Fibroblast of lung (primary cell): ENCODE measurements around the gene MAK. TPM values are rescaled to one million over a fixed set of nuclear protein-coding genes. Genes with fewer than 3 reads are reported as not detected.

Experiments
- DNase-seq, 2 donors: peaks; one replicate each; pipeline versions ENCODE4 v3.0.0 to v3.0.0-alpha.2; 2010; ENCODE audit warnings: low read depth in 2 of 2
- H2AFZ ChIP-seq: 2 replicates; pipeline ENCODE4 v1.5.1; 2012; ENCODE audit warnings: low read length, control low read depth, inconsistent platforms
- H3K27ac ChIP-seq: 2 replicates; pipeline ENCODE4 v1.5.1; 2011; ENCODE audit warnings: low read length, control low read depth; ENCODE audit not compliant: insufficient read depth
- H3K27me3 ChIP-seq: 2 replicates; pipeline ENCODE4 v1.5.1; 2011; ENCODE audit warnings: mild to moderate bottlenecking, low read length; ENCODE audit not compliant: control insufficient read depth, insufficient read depth
- H3K36me3 ChIP-seq: 2 replicates; pipeline ENCODE4 v1.5.1; 2011; ENCODE audit warnings: low read length; ENCODE audit not compliant: control insufficient read depth, insufficient read depth
- H3K4me1 ChIP-seq: 2 replicates; pipeline ENCODE4 v1.5.1; 2011; ENCODE audit warnings: low read length; ENCODE audit not compliant: control insufficient read depth, insufficient read depth; ENCODE audit errors: extremely low read depth
- H3K4me2 ChIP-seq: 2 replicates; pipeline ENCODE4 v1.5.1; 2011; ENCODE audit warnings: low read length, control low read depth; ENCODE audit not compliant: insufficient read depth; ENCODE audit errors: extremely low read depth
- H3K4me3 ChIP-seq, 4 experiments: fragments of 200-600 bp in 1 of 4; sonication (generic) in 1 of 4; replicated peaks in 1 of 4; 2 replicates each; pipeline ENCODE4 v1.5.1; 2011 to 2016; ENCODE audit warnings: low read length in 4 of 4, low read depth in 3 of 4, mild to moderate bottlenecking in 3 of 4, control low read depth in 2 of 4, inconsistent platforms in 1 of 4, mixed read lengths in 1 of 4; ENCODE audit not compliant: insufficient read depth in 1 of 4; ENCODE audit errors: control extremely low read depth in 1 of 4
- H3K79me2 ChIP-seq: 2 replicates; pipeline ENCODE4 v1.5.1; 2012; ENCODE audit warnings: mild to moderate bottlenecking, low read length, inconsistent platforms; ENCODE audit not compliant: control insufficient read depth, insufficient read depth
- H3K9ac ChIP-seq: 2 replicates; pipeline ENCODE4 v1.5.1; 2011; ENCODE audit warnings: mild to moderate bottlenecking, low read length, control low read depth; ENCODE audit not compliant: insufficient read depth
- H3K9me3 ChIP-seq: 2 replicates; pipeline ENCODE4 v1.5.1; 2012; ENCODE audit warnings: low read depth, low read length; ENCODE audit not compliant: control insufficient read depth, insufficient read depth
- H4K20me1 ChIP-seq: 2 replicates; pipeline ENCODE4 v1.5.1; 2011; ENCODE audit warnings: low read length; ENCODE audit not compliant: control insufficient read depth, insufficient read depth; ENCODE audit errors: extremely low read depth
- CTCF ChIP-seq, 2 donors: IDR thresholded peaks in 1 of 2; conservative IDR thresholded peaks in 1 of 2; 1 replicate in 1 of 2; 2 replicates in 1 of 2; pipeline ENCODE4 v1.5.1; 2011 to 2012; ENCODE audit warnings: low read length in 2 of 2, control low read depth in 1 of 2, inconsistent platforms in 1 of 2, low read depth in 1 of 2, mild to moderate bottlenecking in 1 of 2
- EZH2 ChIP-seq: IDR thresholded peaks from 2 replicates; pipeline ENCODE4 v1.5.1; 2012; ENCODE audit warnings: low read length, control low read depth, mild to moderate bottlenecking; ENCODE audit errors: missing control alignments
- polyA plus RNA-seq, 2 donors: library from polyadenylated mRNA; depleted of rRNA in 1 of 2; stranded (reverse) in 1 of 2; unstranded in 1 of 2; fragments of >200 nt; gene quantifications; 2 replicates each; pipeline ENCODE4 v1.2.1, GENCODE V29; 2011 to 2012; ENCODE audit warnings: missing spikeins in 1 of 2
- total RNA-seq: library from RNA; depleted of rRNA; stranded (reverse); fragments of >200 nt; gene quantifications from 2 replicates; pipeline ENCODE4 v1.2.1, GENCODE V29; 2014

Gene MAK
- total and polyA plus RNA-seq, 2 donors (not counting 1 experiment from before 2014, with no cell fraction given) = 0.01 TPM; not detected in 1

- Histone ChIP-seq H3K4me2 (peak overlapping the region; percentile 51), H3K27me3 (no peaks in the 10 kb centered on the region), H3K27ac (no peak overlapping the region), H3K79me2 (peaks cover 13% of the 10 kb centered on the region), H3K9me3 (no peaks in the 10 kb centered on the region), H2AFZ (peak overlapping the region; percentile 63), H3K4me3 (peak overlapping the region; percentile 33 to 67 (median 44)), H3K36me3 (no peaks in the 10 kb centered on the region), H4K20me1 (no peaks in the 10 kb centered on the region), H3K4me1 (no peaks in the 10 kb centered on the region), H3K9ac (peak overlapping the region; percentile 30)
- DNase-seq = peak; percentile 12 to 26
- TF ChIP-seq EZH2 = no peak
- no peak for TF ChIP-seq CTCF (conservative IDR thresholded peaks at IDR 0.05 in 1 of 2, IDR thresholded peaks at IDR 0.05 in 1 of 2; ENCODE audit: low read depth in 1 of 2, low read length in 2 of 2)
These were observed 117.9 kb downstream of the MAK start for GRCh38 chr6:10720265-10720959.

- H2AFZ ChIP-seq = peak overlapping the region; percentile 63
- H3K9ac ChIP-seq = peak overlapping the region; percentile 30
- H3K36me3 ChIP-seq = no peaks in the 10 kb centered on the region
- no peaks in the 10 kb centered on the region for H4K20me1 ChIP-seq
- H3K4me2 ChIP-seq = peak overlapping the region; percentile 51
- H3K79me2 ChIP-seq = peaks cover 13% of the 10 kb centered on the region
- no peak for TF ChIP-seq CTCF (conservative IDR thresholded peaks at IDR 0.05 in 1 of 2, IDR thresholded peaks at IDR 0.05 in 1 of 2; ENCODE audit: low read depth in 1 of 2, low read length in 2 of 2)
- TF ChIP-seq EZH2 = no peak
- H3K4me1 ChIP-seq = no peaks in the 10 kb centered on the region
- no peaks in the 10 kb centered on the region for H3K9me3 ChIP-seq
- no peaks in the 10 kb centered on the region for H3K27me3 ChIP-seq
- DNase-seq = peak in 1 of 2 donors; percentile 22
- H3K27ac ChIP-seq = no peak overlapping the region
- peak overlapping the region; percentile 31 to 67 (median 36) for H3K4me3 ChIP-seq
These were observed 118.4 kb downstream of the MAK start for GRCh38 chr6:10719964-10720264.

GRCh38 chr6:10719296-10719963 lies 118.9 kb downstream of the MAK start:
- DNase-seq = peak in 1 of 2 donors; percentile 25
- no peaks in the 10 kb centered on the region for H4K20me1 ChIP-seq
- H3K4me2 ChIP-seq = no peak overlapping the region
- no peaks in the 10 kb centered on the region for H3K27me3 ChIP-seq
- no peaks in the 10 kb centered on the region for H3K36me3 ChIP-seq
- TF ChIP-seq CTCF (conservative IDR thresholded peaks at IDR 0.05 in 1 of 2, IDR thresholded peaks at IDR 0.05 in 1 of 2; ENCODE audit: low read depth in 1 of 2, low read length in 2 of 2) (no peak), EZH2 (no peak)
- no peak overlapping the region for H3K9ac ChIP-seq
- no peaks in the 10 kb centered on the region for H3K4me1 ChIP-seq
- peak overlapping the region in 2 of 4 experiments; percentile 31 to 67 for H3K4me3 ChIP-seq
- H3K9me3 ChIP-seq = no peaks in the 10 kb centered on the region
- H3K79me2 ChIP-seq = peaks cover 10% of the 10 kb centered on the region
- no peak overlapping the region for H3K27ac ChIP-seq
- no peak overlapping the region for H2AFZ ChIP-seq
